ENCODE measurements around the gene KIAA1328.

- TF ChIP-seq, protein P1, sequence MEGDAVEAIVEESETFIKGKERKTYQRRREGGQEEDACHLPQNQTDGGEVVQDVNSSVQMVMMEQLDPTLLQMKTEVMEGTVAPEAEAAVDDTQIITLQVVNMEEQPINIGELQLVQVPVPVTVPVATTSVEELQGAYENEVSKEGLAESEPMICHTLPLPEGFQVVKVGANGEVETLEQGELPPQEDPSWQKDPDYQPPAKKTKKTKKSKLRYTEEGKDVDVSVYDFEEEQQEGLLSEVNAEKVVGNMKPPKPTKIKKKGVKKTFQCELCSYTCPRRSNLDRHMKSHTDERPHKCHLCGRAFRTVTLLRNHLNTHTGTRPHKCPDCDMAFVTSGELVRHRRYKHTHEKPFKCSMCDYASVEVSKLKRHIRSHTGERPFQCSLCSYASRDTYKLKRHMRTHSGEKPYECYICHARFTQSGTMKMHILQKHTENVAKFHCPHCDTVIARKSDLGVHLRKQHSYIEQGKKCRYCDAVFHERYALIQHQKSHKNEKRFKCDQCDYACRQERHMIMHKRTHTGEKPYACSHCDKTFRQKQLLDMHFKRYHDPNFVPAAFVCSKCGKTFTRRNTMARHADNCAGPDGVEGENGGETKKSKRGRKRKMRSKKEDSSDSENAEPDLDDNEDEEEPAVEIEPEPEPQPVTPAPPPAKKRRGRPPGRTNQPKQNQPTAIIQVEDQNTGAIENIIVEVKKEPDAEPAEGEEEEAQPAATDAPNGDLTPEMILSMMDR (conservative IDR thresholded peaks at IDR 0.05 in 1 of 2, IDR thresholded peaks at IDR 0.05 in 1 of 2; ENCODE audit: extremely low read depth in 1 of 2, insufficient read depth in 1 of 2, low read depth in 1 of 2, low read length in 2 of 2), result peak; percentile 76 to 83
- no peak for TF ChIP-seq EZH2 (IDR thresholded peaks at IDR 0.05; ENCODE audit: borderline replicate concordance, low read length)
Observed at GRCh38 chr18:36809590-36810381, 19.1 kb upstream of the KIAA1328 start.

All from mammary epithelial cell (primary cell).